ENCODE results near the gene ERAP2.

- TF ChIP-seq EZH2 (IDR thresholded peaks at IDR 0.05; ENCODE audit: borderline replicate concordance, insufficient read depth, low read length, poor library complexity, severe bottlenecking) = no peak
- no peak for TF ChIP-seq TAF1 (IDR thresholded peaks at IDR 0.05; ENCODE audit: low read depth)
- no peak for TF ChIP-seq CTCF (IDR thresholded peaks at IDR 0.05; ENCODE audit: poor library complexity, severe bottlenecking)
- TF ChIP-seq POLR2AphosphoS5 (IDR thresholded peaks at IDR 0.05) = no peak
- TF ChIP-seq EP300 (conservative IDR thresholded peaks at IDR 0.05; ENCODE audit: poor library complexity, severe bottlenecking) = no peak
- TF ChIP-seq SMC3 (conservative IDR thresholded peaks at IDR 0.05; ENCODE audit: poor library complexity) = no peak
- no peak for TF ChIP-seq REST (IDR thresholded peaks at IDR 0.05; ENCODE audit: borderline replicate concordance)
- no peak for TF ChIP-seq MXI1 (conservative IDR thresholded peaks at IDR 0.05; ENCODE audit: poor library complexity, severe bottlenecking)
Observed at GRCh38 chr5:96871027-96871399, 5.3 kb upstream of the ERAP2 start.
